CD4-positive, alpha-beta T cell treated with Interleukin-6 at 100 ng/mL for 8 hours (primary cell): ENCODE results near the gene SPRTN.

Experiments used
- DNase-seq: peaks from one replicate; pipeline ENCODE4 v3.0.0-alpha.2; 2020; ENCODE audit warnings: mixed read lengths, low spot score

SPRTN gene

DNA sequence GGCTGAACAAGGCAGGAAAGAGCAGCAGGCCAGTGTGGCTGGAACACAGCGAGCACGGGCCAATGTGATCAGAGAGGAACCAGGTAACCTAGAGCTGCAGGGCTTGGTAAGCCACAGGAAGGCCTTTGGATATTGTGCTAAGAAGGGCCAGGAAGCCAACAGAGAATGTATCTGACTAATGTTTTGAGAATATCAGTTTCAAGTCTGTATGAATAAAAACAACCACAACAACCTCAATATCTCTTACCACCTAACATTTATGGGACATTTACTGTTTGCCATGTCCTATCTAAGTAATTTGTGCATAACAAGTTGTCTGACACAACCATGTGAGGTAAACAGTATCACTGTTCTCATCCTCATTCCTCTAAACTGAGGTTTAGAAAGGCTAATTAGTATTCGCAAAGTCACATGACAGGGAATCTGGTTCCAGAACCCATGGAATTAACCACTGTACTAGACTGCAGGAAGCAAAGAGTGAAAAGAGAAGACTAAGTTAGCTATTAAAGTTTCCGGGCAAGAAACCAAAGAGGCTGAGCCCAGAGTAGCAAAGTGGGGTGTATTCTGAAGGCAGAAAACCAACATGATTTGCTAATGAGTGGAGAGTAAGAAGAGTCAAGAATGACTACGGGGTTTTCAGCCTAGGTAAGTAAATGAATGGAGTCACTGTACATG, 38.9 kb downstream of the SPRTN start:
- no peak for DNase-seq

DNA sequence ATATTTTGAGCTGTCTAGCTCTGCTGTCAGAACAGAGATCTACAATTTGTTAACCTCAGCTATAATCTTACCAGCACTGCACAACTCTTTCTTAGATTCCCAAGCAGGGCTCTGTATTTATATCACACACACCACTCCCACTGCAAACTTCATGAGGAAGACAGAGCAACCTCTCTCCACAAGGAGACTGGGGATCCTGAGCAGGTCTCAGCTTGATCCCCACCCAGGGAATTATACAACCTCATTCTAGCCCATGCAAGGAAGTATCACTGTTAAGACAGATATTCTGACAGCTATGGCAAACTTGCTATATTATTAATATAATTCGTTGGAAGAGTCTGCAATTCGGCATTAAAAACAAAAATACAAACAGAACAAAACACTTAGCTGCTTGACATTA, 43.6 kb downstream of the SPRTN start:
- no peak for DNase-seq

DNA sequence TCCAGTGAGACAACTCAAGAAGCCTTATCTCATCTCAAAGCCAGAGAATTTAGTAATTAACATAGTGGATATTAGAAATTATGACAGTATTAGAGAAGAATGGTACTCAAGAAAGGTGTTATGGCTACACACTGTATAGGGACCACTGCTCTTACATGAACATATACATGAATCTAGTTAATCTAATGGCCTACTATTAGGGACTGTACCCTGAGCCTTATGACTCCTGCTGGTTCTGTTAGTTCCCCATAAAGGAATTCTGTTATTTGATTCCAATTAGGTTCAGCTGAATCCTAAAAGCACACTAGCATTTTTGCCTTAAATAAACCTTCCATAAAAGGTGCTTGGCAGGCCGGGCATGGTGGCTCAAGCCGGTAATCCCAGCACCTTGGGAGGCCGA, 44.3 kb downstream of the SPRTN start:
- DNase-seq = no peak

- DNase-seq = no peak
Observed at GRCh38 chr1:231383159-231383860, 45.2 kb downstream of the SPRTN start.

DNA sequence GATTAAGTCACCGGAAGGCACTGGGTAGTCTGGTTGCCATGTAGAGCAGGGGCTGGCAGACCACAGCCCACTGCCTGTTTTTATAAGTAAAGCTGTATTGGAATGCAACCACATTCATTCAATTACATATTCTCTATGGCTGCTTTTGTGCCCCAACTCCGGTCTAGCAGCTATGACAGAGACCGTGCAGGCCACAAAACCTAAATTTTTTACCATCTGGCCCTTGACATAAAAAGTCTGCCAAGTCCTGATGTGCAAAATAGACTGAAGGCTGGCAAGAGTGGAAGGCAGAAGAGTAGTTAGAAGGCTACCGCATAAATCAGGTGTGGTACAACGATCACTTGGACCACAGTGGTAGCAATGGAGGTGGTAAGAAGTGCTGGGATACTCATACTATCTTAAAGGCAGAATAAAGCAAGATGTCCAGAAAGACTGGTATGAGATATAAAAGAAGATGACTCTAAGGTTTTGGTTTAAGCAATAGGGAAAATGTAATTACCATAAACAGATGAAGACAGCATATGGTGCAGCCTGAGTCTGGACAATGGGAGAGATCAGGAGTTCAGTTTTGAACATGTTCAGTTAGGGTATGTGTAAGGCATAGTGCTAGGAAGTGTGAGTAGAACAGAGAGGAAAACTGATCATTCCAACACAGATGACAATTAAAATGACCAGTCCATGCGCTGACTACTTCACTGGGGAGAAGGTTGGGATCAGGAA, 46.8 kb downstream of the SPRTN start:
- no peak for DNase-seq

GRCh38 chr1:231385416-231385748, 47.3 kb downstream of the SPRTN start:
- no peak for DNase-seq

DNA sequence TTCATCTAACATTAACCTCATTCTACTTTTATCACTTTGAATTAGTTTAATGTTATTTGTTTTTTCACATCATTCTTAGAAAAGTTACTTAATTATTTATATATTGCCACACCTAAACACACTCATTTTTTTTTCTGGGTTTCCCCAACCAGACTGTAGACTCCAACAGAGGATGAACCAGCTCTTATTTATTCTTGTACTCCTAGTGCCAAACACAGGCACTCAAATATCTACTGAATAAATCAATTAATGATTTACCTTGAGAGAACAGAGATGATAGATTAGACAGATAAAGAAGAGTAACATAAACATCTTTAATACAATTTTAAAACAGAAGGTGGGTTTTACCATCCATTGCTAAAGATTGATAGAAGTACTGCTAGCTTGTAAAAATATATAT, 48.4 kb downstream of the SPRTN start:
- no peak for DNase-seq

DNA sequence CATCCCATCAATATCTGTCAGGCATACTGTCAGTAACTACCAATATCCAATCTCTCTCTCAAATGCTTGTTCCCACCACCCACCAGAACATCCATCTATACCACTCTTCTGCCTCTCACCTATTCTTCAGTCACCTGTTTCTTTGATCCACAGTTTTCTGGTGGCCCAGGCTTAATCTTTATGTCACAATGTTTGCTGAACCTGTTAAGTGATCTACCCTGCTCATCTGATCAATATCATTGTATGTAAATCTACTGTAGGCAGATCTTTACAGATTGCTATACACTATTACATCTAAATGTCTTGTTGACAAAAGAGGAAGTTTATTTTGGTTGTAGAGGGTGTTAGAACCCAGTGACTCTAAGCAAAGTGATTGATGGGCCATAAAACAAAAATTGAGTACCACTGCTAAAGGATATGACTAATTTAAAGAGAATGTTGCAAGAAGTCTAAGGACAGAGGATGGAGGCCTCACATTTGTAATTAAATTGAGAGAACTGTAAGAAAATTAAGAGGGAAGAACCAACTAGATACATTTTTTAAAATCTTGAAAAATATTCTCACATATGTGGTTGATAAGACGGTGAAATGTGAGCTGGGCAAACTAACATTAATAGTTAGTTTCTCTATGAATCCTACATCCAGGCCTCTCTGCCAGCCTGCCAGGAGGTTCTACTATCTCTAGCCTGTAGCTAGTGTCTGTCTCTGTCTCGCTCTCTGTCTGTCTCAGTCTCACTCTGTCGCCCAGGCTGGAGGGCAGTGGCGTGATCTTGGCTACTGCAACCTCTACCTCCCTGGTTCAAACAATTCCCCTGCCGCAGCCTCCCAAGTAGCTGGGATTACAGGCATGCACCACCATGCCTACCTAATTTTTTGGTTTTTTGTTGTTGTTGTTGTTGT, 49.9 kb downstream of the SPRTN start:
- no peak for DNase-seq

- no peak for DNase-seq
Observed at GRCh38 chr1:231390071-231390470, 52.0 kb downstream of the SPRTN start.

DNA sequence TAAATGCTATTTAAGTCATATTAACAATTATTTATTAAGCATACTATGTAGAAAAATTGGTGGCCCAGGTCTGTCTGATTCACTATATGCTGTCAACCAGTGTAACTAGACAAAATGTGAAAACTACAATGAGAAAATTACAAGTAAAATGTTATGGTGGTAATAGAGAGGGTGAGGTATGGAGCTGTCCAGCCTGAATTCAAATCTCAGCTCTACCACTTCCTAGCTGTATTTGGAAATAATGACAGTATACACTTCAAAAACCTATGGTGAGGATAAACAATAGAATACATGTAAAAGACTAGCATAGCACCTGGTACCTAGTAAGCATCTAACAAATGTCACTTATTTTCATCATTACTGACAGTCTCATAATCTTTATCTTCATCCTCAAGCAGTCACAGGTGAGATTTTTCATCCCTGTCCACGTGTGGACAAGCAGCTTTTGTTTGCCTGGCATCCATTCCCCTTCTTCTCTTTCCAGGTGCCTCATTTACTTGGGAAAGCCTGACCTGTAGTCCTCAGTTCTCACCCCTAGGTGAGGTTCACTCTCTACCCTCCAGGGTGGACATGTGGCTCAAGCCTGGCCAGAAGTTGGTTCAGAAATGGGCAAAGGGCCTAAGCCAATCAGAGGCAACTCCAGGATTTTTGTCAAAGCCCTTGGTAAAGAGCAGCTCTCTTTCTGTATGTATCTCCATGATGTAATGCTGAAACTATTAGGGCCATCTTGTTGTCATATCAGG, 54.5 kb downstream of the SPRTN start:
- no peak for DNase-seq

- no peak for DNase-seq
Observed at GRCh38 chr1:231393668-231394067, 55.6 kb downstream of the SPRTN start.

- DNase-seq = no peak
Observed at GRCh38 chr1:231395076-231395997, 57.2 kb downstream of the SPRTN start.

DNA sequence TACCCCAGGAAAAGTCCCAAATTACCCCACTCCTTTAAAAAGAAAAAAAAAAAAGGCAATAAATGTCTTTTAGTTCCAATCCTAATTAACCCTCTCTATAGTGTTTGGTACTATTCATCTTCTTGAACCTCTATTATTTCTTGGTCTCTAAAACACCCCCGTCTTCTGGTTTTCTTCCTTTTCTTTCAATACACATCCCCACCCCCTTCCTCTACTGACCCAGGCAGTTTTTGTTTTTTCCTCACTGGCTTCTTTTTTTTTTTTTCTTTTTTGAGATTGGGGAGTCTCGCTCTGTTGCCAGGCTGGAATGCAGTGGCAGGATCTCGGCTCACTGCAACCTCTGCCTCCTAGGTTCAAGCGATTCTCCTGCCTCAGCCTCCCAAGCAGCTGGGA, 57.9 kb downstream of the SPRTN start:
- no peak for DNase-seq

GRCh38 chr1:231396643-231397042, 58.5 kb downstream of the SPRTN start:
- no peak for DNase-seq

DNA sequence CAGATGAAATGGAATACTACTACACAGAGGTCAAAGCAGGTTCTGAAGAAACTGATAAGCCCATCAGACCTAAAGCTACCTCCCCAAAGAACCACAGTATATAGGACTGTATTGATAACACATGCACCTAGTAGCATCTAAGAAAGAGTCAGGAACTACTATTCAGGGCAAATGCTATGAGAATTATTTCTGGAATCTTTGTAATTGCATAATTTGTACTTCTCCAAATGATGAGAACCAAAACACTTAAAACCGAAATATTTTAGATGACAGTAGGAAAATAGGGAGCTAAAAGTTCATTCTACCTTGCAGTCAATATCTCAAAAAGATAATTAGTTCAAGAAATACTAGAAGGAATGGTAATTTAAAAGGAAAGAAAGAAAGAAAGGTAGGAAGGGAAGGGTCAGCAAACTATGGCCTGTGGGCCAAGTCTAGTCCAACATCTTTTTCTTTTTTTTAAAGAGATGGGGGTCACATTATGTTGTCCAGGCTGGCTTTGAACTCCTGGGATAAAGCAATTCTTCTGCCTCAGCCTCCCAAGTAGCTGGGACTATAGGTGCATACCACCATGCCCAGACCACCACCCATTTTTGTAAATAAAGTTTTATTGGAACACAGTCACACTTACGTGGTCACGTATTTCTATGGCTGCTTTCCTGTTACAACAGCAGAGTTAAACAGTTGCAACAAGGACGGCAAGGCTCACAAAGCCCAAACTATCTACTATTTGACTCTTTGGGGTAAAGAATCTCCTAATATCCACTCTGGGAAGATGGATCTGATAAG, 60.0 kb downstream of the SPRTN start:
- DNase-seq = no peak

GRCh38 chr1:231401478-231401877, 63.4 kb downstream of the SPRTN start:
- DNase-seq = no peak

- no peak for DNase-seq
Observed at GRCh38 chr1:231404318-231404717, 66.2 kb downstream of the SPRTN start.
